Epithelial cell of esophagus (primary cell): ENCODE measurements around the gene WHRN.

ENCODE experiments used
- DNase-seq: peaks from one replicate; pipeline ENCODE4 v3.0.0; 2010; ENCODE audit warnings: low read depth
- H3K4me3 ChIP-seq: 2 replicates; pipeline ENCODE4 v1.5.1; 2011; ENCODE audit warnings: mild to moderate bottlenecking, low read length, control low read depth
- TF ChIP-seq, protein P1 (sequence below): IDR thresholded peaks from 2 replicates; pipeline ENCODE4 v1.5.1; 2011; ENCODE audit warnings: low read depth, mild to moderate bottlenecking, low read length, control low read depth, inconsistent platforms; ENCODE audit not compliant: insufficient read depth; ENCODE audit errors: missing control alignments

Gene WHRN

DNA sequence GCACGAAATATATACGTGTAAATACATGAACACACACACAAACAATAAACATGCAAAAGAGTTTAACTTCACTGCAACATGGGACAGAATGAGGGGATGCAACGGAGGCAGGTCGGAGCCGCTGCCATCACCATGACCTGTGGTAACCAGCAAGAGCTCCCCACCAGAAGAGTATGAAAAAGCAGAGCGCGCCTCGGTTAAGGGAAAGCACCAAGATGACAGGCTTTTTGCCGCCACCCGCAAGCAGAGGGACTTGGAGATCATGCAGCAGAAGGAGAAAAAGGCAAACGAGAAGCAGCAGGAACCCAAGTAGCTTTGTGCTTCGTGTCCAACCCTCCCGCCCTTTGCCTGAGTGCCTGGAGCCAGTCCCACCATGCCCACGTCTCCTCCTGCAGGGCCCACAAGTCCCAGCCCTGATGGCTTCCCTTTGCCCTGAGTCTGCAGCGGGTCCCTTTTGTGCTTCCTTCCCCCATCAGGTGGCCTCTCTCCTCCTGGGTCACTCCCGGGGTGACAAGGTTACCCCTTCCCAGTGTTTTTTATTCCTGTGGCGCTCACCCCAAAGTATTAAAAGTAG lies 13.8 kb downstream of the WHRN start:
- no peak for DNase-seq
- no peak overlapping the region for H3K4me3 ChIP-seq
- TF ChIP-seq, protein P1, sequence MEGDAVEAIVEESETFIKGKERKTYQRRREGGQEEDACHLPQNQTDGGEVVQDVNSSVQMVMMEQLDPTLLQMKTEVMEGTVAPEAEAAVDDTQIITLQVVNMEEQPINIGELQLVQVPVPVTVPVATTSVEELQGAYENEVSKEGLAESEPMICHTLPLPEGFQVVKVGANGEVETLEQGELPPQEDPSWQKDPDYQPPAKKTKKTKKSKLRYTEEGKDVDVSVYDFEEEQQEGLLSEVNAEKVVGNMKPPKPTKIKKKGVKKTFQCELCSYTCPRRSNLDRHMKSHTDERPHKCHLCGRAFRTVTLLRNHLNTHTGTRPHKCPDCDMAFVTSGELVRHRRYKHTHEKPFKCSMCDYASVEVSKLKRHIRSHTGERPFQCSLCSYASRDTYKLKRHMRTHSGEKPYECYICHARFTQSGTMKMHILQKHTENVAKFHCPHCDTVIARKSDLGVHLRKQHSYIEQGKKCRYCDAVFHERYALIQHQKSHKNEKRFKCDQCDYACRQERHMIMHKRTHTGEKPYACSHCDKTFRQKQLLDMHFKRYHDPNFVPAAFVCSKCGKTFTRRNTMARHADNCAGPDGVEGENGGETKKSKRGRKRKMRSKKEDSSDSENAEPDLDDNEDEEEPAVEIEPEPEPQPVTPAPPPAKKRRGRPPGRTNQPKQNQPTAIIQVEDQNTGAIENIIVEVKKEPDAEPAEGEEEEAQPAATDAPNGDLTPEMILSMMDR: no peak

DNA sequence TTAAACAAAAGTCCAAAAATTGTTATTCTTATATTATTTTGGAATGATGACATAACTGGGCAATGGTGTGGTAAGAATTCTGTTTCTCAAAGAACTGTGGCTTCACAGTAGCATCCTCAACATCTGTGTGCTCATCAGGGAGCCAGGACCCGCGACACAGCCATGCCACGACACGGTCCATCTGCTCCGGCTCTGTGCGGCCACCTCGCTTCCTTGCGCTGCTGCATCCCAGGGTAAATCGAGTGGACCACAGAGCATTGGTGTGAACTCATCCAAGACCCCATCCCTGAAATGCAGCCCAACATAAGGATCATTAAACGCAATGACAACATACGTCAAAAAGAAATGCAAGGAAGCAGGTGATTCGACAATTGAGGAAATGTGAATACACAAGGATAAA lies 15.3 kb downstream of the WHRN start:
- TF ChIP-seq, protein P1: no peak

DNA sequence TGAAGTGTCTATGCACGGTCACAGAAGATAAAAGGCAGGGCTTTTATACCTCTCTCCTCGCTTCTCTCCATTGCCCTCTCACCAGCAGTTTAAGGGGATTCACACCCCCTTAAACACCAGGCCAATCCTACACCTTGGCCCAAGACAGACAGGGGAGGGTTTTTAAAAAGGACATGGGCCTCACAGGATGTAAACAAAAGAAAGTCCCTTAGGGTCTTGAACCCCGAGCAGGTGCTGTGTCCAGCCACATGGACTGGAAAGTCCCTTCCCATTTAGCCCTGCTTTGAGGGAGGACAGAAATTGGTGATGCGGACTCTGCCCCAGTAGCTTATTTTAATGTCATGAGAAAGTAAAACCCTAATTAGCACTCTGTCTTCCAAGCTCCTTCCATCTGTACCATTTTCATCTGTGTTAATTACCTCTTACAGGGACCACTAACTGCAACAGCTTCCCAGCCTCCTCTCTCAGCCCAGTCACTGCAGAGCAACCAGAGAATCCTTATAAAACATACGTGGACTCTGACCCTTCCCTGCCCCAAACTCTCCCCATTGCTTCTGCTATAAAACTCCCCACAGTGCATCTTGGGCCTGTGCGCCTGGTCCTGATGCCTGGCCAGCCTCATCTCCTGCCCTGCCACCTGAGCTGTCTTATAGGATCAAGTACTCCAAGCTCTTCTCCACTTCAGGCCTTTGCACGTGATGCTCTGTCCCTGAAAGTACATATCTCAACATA lies 16.7 kb downstream of the WHRN start:
- TF ChIP-seq, protein P1: no peak
- no peak for DNase-seq
- H3K4me3 ChIP-seq: no peak overlapping the region

More for the DNA sequence above, 15.3 kb downstream of the WHRN start:
- no peak for DNase-seq
- no peak overlapping the region for H3K4me3 ChIP-seq

DNA sequence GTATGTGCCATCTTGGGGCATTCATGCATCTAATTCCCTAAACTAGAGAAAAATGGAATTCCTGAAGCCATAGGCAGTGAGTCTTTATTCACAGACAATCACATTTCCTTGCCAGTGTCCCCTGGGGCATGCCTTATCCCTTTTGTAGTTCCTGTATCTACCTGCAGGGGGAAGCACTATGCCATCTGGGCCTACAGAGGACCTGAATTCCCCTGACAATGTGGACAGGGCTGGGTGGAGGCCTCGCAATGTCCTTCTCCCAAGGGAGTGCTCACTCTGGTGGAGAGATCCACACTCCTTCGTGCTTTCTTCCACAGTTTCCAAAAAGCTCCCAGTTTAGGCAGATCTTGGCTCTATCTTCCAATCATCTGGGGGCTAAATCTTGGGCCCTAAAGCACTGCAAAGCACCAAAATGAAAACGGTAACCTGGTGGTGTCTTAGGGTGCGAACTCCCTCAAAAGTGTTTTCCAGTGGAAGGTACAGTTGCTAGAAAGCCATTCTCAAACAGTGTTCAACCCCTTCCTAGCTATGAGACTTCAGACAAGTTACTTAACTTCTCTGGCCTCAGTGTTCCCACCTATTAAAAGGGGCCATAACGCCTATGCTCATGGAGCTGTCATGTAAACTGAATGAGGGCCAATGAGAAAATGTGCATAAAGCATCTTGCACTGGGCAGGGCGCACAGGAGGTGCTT lies 17.5 kb downstream of the WHRN start:
- DNase-seq: peak; percentile 76
- TF ChIP-seq, protein P1: peak; percentile 92
- no peak overlapping the region for H3K4me3 ChIP-seq

DNA sequence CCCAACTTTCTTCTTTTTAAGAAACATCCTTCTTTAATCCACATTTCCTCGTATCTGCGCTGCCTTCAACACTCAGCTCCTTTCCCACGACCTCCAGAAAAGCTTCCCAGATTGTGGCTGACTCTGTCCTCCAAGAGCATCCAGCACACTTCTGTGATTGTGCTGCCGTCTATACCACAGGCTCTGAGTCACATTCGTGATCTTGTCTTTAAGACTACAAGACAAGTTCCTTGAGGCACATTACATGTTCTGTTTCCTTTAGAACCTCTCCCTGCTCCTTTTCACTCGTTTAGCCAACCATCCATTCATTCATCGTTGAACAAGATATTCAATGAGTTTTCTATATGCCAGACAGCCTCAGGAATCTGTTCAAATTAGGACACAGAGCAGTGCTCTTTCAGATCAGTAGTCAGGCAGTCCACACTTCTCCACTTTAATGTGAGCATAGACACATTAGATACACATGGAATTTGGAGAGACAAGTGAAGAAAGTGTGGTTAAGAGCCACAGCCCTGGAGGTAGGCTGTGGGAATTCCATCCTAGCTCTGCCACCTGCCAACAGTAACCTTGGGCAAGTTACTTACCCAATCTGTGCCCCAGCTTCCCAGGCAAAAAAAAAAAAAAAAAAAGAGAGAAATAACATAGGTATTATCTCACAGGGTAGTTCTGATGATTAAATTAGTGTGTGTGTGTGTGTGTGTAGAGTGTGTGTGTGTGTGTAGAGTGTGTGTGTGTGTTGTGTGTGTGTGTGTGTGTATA lies 18.9 kb downstream of the WHRN start:
- TF ChIP-seq, protein P1: no peak
- H3K4me3 ChIP-seq: no peak overlapping the region
- DNase-seq: peak; percentile 59

DNA sequence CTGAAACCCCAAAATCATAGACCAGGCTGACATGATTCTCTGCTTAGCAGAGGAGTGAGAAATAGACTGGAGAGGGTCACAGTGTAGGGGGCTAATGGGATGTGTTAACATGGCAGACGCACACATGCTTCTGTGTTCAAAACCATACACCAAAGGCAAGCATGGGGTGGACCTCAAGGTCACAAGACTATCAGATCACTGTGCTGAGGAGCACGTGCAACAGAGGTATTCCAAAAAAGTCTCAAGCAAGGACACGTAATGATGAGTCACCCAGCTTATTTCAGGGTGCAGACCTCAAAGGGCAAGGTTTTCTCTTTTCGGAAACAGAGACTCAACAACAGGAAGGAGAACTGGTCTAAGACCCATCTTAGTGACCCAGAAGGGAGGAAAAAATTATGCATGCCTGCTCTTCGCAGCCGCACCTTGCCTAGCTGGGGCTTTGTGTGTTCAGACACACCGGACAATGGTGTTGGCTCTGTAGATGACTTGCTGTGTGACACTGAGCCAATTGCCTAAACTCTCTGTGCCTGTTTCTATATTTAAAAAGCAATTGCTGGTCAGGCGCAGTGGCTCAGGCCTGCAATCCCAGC lies 20.3 kb downstream of the WHRN start:
- TF ChIP-seq, protein P1: no peak
- H3K4me3 ChIP-seq: no peak overlapping the region
- peak; percentile 83 for DNase-seq
